ENCODE data around the gene SLC1A2. TPM values are rescaled to one million over a fixed set of nuclear protein-coding genes. Genes with fewer than 3 reads are reported as not detected.
A peak's percentile ranks its signal among the peaks of the same experiment; 100 is the strongest.

Gene SLC1A2
- total and polyA plus RNA-seq, 4 donors: 0.35 to 17.0 (median 1.1) TPM

DNA sequence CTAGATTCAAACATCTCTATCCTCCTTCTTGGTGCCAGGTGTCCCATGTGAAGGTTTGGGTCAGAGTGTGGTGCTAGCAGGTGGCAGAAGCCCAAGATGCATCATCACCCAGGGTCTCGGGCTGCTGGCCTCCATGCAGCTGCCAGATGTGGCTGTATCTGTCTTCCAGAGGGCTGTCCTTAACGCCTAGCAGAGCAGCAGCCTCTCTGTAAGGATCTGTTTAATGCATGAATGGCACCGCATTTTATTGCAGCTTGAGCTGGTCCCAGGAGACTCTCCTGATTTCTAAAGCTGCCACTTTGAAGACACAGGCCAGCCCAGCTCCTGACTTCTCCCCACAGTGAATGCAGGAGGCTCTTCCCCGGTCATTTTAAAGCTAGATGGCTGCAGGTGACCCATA is 26.3 kb downstream of the SLC1A2 start:
- ATAC-seq (ENCODE audit: insufficient read depth, low FRiP score): no peak

DNA sequence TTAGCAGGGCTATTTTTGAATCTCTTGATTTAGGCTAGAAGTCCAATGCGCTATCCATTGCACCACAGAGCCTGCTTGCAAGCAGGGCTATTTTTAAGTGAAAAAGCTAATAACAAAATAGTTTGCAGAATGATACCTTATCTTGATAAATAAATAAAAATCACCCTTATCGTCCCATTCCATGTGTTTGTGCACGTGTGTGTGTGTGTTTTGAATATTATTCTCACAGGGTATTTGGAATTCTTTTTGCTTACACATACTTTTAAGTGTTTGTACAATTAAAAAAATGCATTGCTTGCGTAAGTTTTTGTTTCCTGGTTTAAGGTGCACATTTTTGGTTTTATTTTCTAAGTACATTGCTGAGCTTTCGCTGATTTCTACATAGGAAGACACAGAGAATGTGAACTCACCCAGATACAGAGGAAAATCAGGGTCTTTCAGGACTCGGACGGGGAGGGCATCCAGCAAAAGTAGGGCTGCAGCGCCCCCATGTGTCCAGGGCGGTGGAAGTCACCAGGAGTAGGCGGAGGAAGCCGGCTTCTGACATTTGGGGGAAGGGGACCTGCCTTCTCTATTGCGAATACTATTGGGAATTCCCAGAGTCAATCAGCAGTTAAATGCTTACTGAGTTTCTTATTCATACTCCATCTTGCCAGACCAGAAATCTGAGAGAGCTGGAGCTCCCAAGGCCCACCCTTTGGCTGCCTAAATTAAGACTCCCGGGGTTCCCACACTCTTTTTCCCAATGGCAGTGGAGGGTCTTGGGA is 27.3 kb downstream of the SLC1A2 start:
- no peak overlapping the region for H3K27ac ChIP-seq (ENCODE audit: low read depth in 1 of 2, low read length in 1 of 2)
- no peaks in the 10 kb centered on the region for H3K27me3 ChIP-seq (ENCODE audit: control insufficient read depth in 3 of 3, insufficient read depth in 3 of 3, low read length in 2 of 3)
- H3K36me3 ChIP-seq (ENCODE audit: control insufficient read depth in 4 of 4, insufficient read depth in 4 of 4, low read length in 4 of 4): no peaks in the 10 kb centered on the region
- no peak overlapping the region for H3K4me3 ChIP-seq
- peak overlapping the region in 1 of 2 donors; percentile 35 for H3K9ac ChIP-seq (ENCODE audit: insufficient read depth in 1 of 2, low read length in 2 of 2)
- DNase-seq (peak; percentile 88 to 89 (median 89)), ATAC-seq (ENCODE audit: insufficient read depth, low FRiP score) (peak; percentile 89)
- no peaks in the 10 kb centered on the region for H3K9me3 ChIP-seq (ENCODE audit: control insufficient read depth in 4 of 4, insufficient read depth in 3 of 4, low read length in 3 of 4)
- peak; percentile 79 for TF ChIP-seq CTCF (IDR thresholded peaks at IDR 0.05; ENCODE audit: control extremely low read depth, extremely low read depth)
- peaks cover 0 to 5% (median 0%) of the 10 kb centered on the region in 5 donors for H3K4me1 ChIP-seq (ENCODE audit: control insufficient read depth in 5 of 5, insufficient read depth in 5 of 5, low read length in 5 of 5)
- 19 to 26% methylated on average over 13 of the region's 13 CpGs for WGBS, 2 donors

More for the DNA sequence above, 26.3 kb downstream of the SLC1A2 start:
- no peak overlapping the region for H3K27ac ChIP-seq (ENCODE audit: low read depth in 1 of 2, low read length in 1 of 2)
- 78 to 81% methylated on average over 4 of the region's 4 CpGs for WGBS, 2 donors
- no peaks in the 10 kb centered on the region for H3K9me3 ChIP-seq (ENCODE audit: control insufficient read depth in 4 of 4, insufficient read depth in 3 of 4, low read length in 3 of 4)
- peaks cover 0 to 5% (median 0%) of the 10 kb centered on the region in 5 donors for H3K4me1 ChIP-seq (ENCODE audit: control insufficient read depth in 5 of 5, insufficient read depth in 5 of 5, low read length in 5 of 5)
- no peak overlapping the region for H3K4me3 ChIP-seq
- no peak overlapping the region for H3K9ac ChIP-seq (ENCODE audit: insufficient read depth in 1 of 2, low read length in 2 of 2)
- TF ChIP-seq CTCF (IDR thresholded peaks at IDR 0.05; ENCODE audit: control extremely low read depth, extremely low read depth): no peak
- H3K27me3 ChIP-seq (ENCODE audit: control insufficient read depth in 3 of 3, insufficient read depth in 3 of 3, low read length in 2 of 3): no peaks in the 10 kb centered on the region
- no peak for DNase-seq
- no peaks in the 10 kb centered on the region for H3K36me3 ChIP-seq (ENCODE audit: control insufficient read depth in 4 of 4, insufficient read depth in 4 of 4, low read length in 4 of 4)

- Histone ChIP-seq H3K27ac (ENCODE audit: low read depth in 1 of 2, low read length in 1 of 2) (peak overlapping the region in 1 of 2 donors; percentile 73), H3K9me3 (ENCODE audit: control insufficient read depth in 4 of 4, insufficient read depth in 3 of 4, low read length in 3 of 4) (no peaks in the 10 kb centered on the region), H3K36me3 (ENCODE audit: control insufficient read depth in 4 of 4, insufficient read depth in 4 of 4, low read length in 4 of 4) (no peaks in the 10 kb centered on the region), H3K9ac (ENCODE audit: insufficient read depth in 1 of 2, low read length in 2 of 2) (no peak overlapping the region), H3K4me1 (ENCODE audit: control insufficient read depth in 5 of 5, insufficient read depth in 5 of 5, low read length in 5 of 5) (peaks cover 0 to 5% (median 0%) of the 10 kb centered on the region in 5 donors), H3K4me3 (no peak overlapping the region), H3K27me3 (ENCODE audit: control insufficient read depth in 3 of 3, insufficient read depth in 3 of 3, low read length in 2 of 3) (no peaks in the 10 kb centered on the region)
- ATAC-seq (ENCODE audit: insufficient read depth, low FRiP score) (no peak), DNase-seq (peak in 2 of 3 donors; percentile 21 to 22)
- TF ChIP-seq CTCF (IDR thresholded peaks at IDR 0.05; ENCODE audit: control extremely low read depth, extremely low read depth): no peak
- WGBS, 2 donors: 66 to 76% methylated on average over 13 of the region's 13 CpGs
Measured at GRCh38 chr11:35390737-35391682, 28.3 kb downstream of the SLC1A2 start.

All from lung (tissue), 12 donors.